NCI-H2171 treated with DMSO at 0.1 percent for 48 hours (cell line): ENCODE measurements around the gene DEFB132.
"Not testable (repeated sequence)": the region's sequence is repeated elsewhere in the genome, so short reads cannot be mapped to it uniquely, and the experiment has no call there.

Source experiments
- DNase-seq: peaks from one replicate; lab custom pipeline; 2025; lab: John Stamatoyannopoulos, UW

The DEFB132 gene, protein sequence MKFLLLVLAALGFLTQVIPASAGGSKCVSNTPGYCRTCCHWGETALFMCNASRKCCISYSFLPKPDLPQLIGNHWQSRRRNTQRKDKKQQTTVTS

DNA sequence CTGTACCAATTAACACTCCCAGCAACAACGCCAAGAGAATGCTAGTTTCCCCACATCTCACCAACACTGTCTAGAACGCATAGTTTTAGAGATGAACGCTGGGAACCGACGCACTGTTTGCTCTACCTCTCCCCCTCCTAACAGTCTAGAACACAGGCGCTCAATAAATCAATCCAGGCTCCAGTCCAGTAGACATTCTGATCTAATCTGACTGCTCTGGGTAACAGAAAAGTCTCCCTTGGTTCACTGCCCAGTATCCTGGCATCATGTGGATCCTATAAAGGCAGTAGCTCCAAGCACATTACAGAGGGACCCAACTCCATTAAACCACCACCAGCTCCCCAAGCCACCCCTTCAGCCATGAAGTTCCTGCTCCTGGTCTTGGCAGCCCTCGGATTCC, at the start of gene DEFB132:
DEFB132 (plus strand) TSS at position 306 of the 400 bp plus-strand sequence; CDS start at position 361, 55 bp downstream.
- no peak for DNase-seq

DNA sequence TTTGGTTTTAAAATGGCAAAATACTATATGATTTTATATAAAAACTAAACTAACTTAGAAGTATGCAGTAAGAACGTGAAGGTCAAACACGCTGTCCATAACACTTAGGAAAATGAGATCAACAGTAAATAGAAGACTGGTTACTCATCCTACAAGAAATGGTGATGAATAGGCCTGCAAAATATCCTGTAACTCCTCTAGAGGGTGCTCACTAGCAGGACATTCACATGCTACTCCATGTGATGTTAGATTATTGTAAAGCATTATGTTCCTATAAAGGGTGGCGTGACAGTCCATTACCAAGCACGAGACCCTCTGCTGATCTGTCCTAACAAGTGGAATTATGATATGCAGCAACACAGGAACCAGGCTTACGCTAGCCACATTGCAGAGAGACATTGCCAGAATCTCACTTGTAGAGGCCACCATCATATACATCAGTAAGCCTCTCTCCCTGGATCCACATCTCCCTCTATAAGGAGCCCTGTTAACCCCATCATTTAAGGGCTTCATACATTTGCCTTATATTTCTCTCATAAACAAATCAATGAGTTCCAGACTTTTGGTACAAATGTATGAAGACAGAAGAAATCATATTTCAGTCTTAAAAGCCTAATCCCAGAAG, 48.5 kb upstream of the DEFB132 start:
- peak; percentile 52 for DNase-seq

DNA sequence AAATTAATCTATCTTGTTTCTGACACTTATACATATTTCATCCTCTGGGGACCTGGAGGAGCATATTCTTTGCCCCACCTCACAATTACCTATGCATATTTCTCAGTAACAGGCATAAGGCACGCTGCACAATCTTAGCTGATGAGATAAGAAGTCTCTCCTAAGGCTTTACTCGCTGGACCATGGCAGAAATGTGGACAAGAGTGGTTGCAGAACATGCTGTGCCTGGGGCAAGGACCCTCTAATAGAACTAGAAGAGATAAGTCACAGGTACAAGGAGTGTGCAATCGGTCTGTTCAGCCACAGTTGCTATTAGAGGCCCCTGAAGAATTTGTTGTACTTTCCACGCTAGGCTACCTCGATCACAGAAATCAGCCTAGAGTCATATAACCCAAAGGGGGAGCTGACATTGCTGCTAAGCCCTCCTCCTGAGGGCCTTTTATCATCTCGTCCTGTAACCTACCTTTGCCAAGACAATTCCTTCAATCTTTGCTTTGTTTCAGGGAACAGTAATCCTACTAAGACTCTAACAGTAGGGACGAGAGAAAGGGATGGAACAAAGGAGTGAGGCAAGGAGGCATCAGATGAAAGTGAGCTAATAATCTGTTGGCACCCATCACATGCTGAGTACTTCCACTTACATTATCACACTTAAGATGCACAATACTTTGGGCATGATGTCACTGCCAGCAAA, 46.6 kb upstream of the DEFB132 start:
- DNase-seq, result no peak

DNA sequence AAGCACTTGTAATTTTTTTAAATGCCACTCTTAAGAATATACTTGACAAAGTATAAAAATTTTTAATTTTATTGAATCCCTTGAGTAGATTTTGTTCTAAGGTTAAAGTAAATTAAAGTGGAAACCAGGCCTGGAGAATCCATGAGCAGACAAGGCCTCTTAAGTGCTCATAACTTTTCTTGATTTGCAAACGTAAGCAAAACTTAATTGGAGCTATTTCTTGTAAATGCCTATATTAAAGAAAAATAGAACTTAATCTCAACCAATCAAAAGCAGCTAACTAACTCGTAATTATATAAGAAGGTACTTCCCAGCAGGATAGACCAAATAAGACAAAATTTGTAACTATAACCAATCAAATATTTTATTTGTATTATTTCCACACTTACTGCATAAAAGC, 43.1 kb upstream of the DEFB132 start:
- no peak for DNase-seq

DNA sequence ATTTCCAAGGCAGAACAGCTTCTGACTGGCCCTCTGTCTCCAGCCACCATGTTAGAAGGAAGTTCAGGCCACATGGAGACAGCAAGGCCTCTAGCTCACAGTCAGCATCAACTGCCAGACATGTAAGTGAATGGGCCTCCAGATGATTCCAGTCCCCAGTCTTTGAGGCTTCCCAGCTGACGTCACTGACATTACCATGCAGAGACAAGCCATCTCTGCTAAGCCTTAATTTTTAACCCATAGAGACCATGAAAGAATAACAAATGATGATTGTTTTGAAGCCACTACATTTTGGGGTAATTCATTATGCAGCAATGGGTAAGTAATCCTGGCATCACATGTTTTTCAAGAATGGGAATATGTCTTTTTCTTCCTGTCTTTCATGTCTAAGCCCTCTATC, 41.7 kb upstream of the DEFB132 start:
- no peak for DNase-seq

DNA sequence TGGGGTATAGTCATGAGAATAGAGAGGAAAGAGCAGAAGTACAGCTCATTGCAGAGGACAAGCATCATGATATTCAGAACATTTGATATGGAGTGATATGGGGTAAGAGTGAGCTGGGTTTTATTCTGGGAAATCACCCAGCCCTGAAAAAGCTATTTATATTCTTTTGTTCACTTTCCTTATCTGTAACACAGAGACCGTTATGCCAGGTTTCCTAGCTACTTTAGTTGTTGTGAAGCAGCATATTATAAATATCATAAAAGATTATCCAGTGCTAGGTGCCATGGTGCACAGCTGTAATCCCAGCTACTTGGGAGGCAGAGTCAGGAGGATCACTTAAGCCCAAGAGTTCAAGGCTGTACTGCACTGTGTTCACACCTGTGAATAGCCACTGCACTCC, 40.3 kb upstream of the DEFB132 start:
- no peak for DNase-seq

DNA sequence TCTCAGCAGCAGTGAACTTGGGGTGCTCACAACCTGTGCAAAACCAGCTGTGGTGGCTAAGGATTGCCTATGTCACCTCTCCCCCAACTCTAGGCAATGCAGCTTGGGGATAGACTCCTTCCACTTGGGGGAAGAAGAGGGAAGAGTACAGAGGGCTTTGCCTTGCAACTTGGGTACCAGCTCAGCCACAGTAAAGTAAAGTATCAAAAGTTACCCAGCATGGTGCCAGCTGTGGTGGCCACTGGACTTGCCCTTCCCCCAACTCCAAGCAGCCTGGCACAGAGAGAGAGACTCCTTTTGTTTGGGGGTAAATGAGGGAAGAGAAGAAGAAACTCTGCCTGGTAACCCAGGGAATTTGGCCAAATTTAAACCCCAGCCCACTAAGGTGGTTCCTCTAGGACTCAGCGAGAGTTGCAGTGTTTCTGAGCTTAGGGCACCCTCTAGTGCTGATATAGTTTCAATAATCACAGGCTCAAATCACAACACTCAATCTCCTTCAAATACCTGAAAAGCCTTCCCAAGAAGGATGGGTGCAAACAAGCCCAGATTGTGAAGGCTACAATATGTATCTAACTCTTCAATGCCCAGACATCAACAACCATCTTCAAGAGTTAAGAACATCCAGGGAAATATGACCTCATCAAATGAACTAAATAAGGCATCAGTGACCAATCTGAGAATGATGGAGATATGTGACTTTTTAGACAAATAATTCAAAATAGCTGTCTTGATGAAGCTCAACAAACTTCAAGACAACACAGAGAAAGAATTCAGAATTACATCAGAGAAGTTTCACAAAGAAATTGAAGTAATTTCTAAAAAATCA, 38.0 kb upstream of the DEFB132 start:
- peak; percentile 43 for DNase-seq

DNA sequence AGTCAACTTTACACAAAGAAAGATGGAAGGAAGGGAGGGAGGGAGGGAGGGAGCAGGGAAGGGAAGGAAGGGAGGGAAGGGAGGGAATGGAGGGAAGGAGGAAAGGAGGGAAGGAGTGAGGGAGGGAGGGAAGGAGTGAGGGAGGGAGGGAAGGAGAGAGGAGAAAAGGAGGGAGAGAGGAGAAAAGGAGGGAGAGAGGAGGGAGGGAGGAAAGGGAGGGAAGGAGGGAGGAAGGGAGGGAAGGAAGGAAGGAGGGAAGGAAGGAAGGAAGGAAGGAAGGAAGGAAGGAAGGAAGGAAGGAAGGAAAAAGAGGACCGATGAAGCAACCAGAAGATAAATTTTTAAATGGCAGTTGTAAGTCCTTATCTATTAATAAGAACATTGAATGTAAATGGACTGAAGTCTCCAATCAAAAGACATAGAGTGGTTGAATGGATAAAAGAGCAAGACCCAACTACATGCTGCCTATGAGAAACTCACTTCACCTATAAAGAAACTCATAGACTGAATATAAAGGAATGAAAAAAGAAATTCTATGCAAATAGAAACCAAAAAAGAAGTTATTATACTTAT, 36.2 kb upstream of the DEFB132 start:
- no peak for DNase-seq

DNA sequence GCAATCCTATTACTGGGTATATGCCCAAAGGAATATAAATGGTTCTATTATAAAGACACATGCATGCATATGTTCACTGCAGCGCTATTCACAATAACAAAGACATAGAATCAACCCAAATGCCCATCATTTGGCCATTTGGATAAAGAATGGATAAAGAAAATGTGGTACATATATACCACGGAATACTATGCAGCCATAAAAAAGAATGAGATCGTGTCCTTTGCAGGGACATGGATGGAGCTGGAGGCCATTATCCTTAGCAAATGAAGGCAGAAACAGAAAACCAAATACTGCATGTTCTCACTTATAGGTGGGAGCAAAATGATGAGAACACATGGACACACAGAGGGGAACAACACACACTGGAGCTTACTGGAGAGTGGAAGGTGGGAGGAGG, 31.6 kb upstream of the DEFB132 start:
- DNase-seq, result not testable (repeated sequence)

DNA sequence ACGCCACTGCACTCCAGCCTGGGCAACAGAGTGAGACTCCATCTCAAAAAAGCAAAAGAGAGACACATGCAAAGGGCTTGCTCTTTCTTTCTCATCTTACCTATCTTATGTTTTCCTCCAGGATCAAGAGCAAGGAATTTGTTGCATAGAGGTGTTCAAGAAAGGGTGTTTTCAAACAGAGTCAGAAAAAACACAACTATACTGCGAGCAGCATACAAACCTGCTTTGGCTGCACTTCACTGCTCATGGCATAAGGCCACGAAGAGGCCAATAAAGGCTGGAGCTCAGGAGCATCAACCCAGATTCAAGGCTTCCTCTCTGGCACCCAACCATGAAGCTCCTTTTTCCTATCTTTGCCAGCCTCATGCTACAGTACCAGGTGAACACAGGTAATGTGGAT, 30.6 kb upstream of the DEFB132 start, which contains the start of gene DEFB129:
DEFB129 (plus strand) TSS at position 301 of the 400 bp plus-strand sequence; CDS start at position 332, 31 bp downstream.
- DNase-seq, result no peak

DNA sequence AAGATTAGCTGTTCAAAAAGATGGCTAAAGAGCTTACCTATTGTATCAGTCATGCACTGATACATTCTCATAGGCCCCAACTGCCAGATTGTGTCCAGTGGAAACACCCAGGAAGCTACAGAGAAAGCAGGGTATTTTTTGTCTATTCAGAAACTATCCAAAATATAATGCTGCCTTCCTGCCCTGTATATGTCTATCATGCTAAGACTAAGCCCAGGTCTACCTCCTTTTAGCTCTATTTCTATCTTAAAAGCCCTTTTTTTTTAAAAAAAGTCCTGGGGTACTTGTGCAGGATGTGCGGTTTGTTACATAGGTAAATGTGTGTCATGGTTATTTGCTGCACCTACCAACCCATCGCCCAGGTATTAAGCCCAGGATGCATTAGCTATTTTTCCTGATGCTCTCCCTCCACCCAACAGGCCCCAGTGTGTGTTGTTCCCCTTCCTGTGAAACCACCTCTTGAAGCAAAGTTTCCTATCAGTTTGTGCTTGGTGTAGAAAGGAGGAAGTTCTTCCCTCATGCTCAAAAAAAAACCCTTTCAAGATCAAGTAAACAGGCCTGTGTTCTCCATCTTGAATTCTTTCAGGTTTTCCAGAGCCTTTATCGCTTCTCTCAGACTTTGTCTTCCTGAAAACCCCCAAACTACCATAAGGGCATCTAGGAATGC, 30.0 kb upstream of the DEFB132 start:
- DNase-seq, result no peak

DNA sequence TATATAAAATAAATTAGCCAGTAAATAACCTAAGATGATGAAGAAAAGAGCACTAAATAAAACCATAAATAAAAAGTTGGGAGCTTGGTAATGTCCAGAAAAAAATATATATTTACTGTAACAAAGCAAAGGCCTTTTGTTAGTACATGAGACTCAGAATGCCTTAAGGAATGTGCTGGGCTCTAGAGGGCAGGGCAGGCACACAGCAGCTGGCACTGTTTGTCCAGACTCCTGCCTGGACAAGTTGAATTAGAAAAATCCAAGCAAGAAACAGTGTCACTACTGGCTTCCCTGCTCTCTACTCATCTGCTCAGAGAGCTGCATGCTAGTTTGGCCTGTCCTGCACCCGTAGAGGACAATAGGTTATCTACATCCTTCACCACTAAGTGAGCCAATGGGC, 21.6 kb upstream of the DEFB132 start:
- DNase-seq, result peak; percentile 31

DNA sequence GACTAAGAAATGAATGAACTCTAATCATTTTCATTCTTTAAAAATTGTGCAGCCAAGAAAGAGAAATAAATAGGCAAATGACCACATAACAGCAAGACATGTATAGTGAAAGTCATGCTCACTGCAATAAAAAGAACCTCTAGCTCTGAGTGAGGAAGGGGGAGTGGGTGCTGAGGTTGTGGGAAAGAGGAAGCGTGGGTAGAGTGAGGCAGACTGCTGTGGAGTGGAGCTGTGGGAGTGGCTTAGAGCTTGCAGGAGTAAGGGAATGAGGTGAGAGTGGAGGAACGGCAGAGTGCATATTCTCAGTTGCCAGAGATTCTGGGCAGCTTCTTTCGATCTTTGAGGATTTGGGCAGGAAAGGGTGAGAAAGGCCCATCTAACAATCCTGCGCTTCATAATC, 20.0 kb upstream of the DEFB132 start:
- no peak for DNase-seq

DNA sequence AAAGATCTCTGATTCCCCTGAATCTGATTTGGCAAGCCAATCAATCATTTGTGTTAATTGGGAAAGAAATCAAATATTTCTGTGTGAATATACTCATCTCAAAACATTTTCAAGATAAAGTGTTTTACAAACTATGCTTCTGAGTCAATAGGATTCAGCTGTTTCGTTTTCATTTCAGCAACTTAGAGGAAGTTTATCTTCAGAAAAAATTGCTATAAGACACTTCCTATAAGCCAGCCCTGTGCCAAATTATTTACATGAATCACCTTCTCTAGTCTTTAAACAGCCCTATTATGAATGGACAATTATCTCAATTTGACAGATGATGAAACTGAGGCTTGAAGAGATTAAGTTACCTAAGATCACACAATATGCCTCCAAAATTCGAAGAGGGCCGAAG, 19.6 kb upstream of the DEFB132 start:
- DNase-seq, result no peak

DNA sequence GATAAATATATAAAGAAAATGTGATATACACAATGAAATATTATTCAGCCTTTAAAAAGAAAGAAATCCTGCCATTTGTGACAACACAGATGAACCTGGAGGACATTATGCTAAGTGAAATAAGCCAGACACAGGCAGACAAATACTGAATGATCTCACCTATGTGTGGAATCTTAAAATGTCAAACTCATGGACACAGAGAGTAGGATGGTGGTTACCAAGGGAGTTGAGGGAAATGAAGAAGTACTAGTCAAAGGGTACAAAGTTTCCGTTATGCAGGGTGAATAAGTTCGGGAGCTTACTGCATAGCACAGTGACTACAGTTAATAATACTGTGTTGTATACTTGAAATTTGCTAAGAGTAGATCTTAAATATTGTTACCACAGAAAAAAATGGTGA, 14.6 kb upstream of the DEFB132 start:
- no peak for DNase-seq

DNA sequence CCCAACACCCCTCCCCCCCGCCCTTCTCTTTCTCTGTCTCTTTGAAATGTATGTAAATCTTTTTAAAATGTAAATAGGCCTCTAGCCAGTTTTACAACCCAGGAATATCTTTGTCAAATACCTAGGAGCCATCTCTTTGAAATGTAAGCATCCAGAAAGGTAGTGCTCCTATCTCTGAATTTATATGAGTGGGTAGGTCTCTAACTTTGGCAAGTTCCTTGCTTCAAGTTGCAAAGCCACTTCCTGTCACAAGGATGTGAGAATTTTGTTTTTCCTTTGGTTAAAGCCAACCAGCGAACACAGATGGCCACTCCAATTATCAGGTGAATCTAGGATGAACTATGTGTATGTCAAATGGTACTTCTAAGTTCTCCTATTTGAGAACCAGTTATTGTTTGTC, 6.2 kb upstream of the DEFB132 start:
- no peak for DNase-seq

DNA sequence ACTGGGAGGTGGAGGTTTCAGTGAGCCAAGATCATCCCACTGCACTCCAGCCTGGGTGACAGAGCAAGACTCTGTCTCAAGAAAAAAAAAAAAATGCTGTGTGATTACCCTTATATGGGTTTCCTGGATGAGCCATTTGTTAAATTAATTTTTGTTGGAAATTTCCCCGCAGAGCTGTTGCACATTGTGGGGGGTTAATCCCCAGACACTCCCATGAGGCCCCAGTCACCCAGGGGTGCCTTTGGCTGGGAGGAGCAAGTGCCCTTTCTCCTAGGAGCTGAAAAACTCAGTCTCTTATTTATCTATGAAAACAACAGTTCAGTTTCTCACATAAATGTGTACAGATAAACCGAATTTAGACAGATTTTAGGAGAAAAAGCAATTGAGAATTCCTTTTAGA, 4.7 kb upstream of the DEFB132 start:
- no peak for DNase-seq

DNA sequence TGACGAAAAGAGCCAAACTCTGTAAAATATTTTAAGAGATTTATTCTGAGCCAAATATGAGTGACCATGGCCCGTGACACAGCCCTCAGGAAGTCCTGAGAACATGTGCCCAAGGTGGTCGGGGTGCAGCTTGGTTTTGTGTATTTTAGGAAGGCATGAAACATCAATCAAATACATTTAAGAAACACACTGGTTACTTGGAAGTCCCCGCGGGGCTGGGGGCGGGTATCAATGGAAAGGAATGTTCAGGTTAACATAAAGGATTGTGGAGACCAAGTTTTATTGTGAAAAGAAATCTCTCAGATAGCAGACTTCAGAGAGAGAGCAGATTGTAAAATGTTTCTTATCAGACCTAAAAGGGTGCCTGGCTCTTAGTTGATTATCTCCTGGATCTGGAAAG, 4.1 kb upstream of the DEFB132 start:
- DNase-seq, result not testable (repeated sequence)

DNA sequence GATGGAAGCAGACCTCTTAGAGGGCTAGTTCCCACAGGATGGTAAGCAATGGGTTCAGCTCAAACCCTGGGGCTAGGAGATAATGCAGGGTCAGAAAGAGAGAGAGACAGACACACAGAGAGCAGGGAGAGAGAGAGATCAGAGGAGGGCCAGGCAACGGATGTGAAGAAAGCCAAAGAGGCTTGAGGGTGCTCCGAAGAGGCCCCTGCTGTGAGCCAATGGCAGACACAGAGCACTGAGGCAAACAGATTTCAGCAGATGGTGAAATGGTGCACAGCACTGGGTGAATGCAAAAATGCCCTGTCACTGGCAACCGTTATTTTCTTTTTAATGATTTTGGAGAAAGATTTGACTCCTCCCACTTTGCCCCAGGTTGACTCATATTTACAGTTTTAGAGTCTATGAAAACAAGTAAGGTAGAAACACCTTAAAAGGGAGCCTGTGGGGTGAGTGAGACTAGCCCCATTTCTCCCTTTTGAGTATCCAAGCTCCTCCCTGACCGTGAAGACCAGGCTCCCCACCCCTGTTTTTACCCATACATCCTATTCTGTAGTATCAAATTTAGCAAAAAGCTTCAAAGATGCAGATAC, 840 bp downstream of the DEFB132 start:
- DNase-seq, result no peak

DNA sequence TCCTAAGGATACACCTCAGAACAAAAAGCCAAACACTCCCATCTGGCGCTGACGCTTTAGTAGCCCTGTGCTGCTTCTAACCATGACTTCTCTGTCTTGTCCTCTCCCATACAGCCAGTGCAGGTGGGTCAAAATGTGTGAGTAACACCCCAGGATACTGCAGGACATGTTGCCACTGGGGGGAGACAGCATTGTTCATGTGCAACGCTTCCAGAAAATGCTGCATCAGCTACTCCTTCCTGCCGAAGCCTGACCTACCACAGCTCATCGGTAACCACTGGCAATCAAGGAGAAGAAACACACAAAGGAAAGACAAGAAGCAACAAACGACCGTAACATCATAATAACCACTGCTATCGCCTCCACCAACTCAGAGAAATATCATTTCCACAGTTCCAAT, 1.4 kb downstream of the DEFB132 start:
- DNase-seq, result no peak

DNA sequence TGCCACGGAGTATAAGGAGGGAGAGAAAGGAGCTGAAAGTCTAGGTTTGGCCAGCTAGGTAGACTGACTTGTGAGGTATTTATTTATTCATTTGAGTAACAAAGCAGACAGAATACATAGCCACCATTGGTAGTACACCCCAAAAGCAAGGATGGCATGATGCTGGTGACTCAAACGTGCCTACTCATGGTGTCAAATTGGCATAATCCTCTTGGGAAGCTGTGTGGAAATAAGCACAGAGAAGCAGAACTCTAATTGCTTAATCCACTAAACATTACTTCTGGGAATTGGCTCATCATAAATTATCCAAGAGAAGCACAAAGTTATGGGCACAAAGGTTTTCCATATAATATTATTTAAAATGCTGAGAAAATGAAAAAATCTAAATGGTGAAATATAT, 2.5 kb downstream of the DEFB132 start:
- no peak for DNase-seq
